OCI-LY1 (cell line): ENCODE results near the gene PARD3B.

Experiments used
- CTCF ChIP-seq: fragments of 200-600 bp; sonication (generic), shearing (Covaris generic); IDR thresholded peaks from 2 replicates; pipeline ENCODE4 v1.5.1; 2017; ENCODE audit warnings: mild to moderate bottlenecking, antibody characterized with exemption, low read length, moderate library complexity, mixed read lengths
- EZH2 ChIP-seq: fragments of 200-600 bp; sonication (generic), shearing (Covaris generic); IDR thresholded peaks from 2 replicates; pipeline ENCODE4 v1.8.0; 2017; ENCODE audit warnings: borderline replicate concordance, mixed run types, mild to moderate bottlenecking, antibody characterized with exemption, low read length, moderate library complexity, mixed read lengths

- TF ChIP-seq CTCF (no peak), EZH2 (no peak)
Observed at GRCh38 chr2:205193125-205193835, 648.0 kb downstream of the PARD3B start.
